ENCODE results near the gene ERBB2. TPM values are rescaled to one million over a fixed set of nuclear protein-coding genes. Genes with fewer than 3 reads are reported as not detected.

ERBB2 gene
- total and polyA plus RNA-seq, 2 of the 8 experiments (the other 6 are each of a cell fraction or from before 2014, with no cell fraction given) = 183 to 394 TPM

DNA sequence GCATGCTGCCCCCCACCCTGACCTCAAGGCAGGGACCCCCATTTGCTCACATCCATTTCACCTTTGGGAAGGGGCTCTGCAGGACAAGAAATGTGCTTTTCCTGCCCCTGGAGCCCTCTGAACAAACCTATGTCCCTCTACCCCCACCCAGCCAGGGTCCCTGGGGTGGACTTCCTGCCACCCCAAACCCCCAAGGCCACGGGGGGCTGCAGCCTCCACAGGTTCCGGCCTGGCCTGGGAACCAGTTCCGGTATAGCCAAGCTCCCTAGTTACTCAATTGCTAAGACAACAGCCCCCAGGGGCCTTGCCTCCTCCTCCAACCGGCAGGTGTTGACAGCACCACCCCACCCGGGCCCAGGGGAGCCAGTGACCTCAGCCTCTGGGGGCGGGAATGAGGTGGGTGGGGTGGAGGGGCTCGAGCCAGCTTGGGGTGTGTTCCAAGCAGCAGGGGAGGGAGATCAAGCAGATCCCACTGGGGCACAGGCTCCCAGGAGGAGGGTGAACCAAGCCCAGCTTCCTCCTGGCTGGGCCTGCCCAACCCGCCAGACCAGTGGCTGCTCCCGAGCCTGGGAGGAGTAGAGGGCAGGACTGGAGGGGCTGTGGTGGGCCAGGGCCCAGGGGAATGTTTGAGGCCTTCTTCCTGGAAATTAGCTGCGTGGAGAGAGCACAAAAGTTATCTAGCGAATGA is 25.0 kb upstream of the ERBB2 start:
- Histone ChIP-seq H3K79me1 (ENCODE audit: low read depth, low read length) (no peaks in the 10 kb centered on the region), H2BK15ac (ENCODE audit: low read length) (0 out of 2 replicates have a peak overlapping the region, but pooled peaks have one; percentile 61), H3K4me1 (replicated peaks in 1 of 4; ENCODE audit: control insufficient read depth in 3 of 4, insufficient read depth in 4 of 4, low read length in 3 of 4) (peaks cover 0 to 15% (median 8%) of the 10 kb centered on the region in 4 experiments; a peak in 6 of 7 replicates), H3K23ac (ENCODE audit: insufficient read length) (no peak overlapping the region), H3K4ac (replicated peaks; ENCODE audit: insufficient read length, low read depth, low read length) (no peak overlapping the region), H3K9me3 (ENCODE audit: insufficient read depth in 2 of 2, low read depth in 1 of 2, low read length in 1 of 2) (no peaks in the 10 kb centered on the region), H4K8ac (ENCODE audit: extremely low read depth, insufficient read depth, low read length) (no peak overlapping the region), H3K23me2 (ENCODE audit: low read depth, low read length) (no peaks in the 10 kb centered on the region), H2BK5ac (ENCODE audit: low read depth, low read length) (peak overlapping the region; percentile 78; the same call in 1 of the 2 replicates), H2BK12ac (ENCODE audit: low read depth, low read length) (0 out of 2 replicates have a peak overlapping the region, but pooled peaks have one; percentile 60), H3K4me2 (ENCODE audit: insufficient read depth in 1 of 2, low read depth in 2 of 2, low read length in 2 of 2) (no peak overlapping the region), H3K56ac (replicated peaks; ENCODE audit: insufficient read length, low read depth, low read length) (no peak overlapping the region), H4K20me1 (replicated peaks in 1 of 2; ENCODE audit: control insufficient read depth in 1 of 2, insufficient read depth in 2 of 2, low read length in 2 of 2) (peaks cover 0 to 2% of the 10 kb centered on the region in 2 experiments), H3K27me3 (replicated peaks in 1 of 4; ENCODE audit: control insufficient read depth in 3 of 4, extremely low read depth in 1 of 4, insufficient read depth in 3 of 4, low read length in 3 of 4) (peaks cover 0 to 5% (median 0%) of the 10 kb centered on the region in 4 experiments; a peak in 1 of 7 replicates), H2AK5ac (ENCODE audit: low read depth, low read length) (no peak overlapping the region), H3K27ac (ENCODE audit: low read depth, low read length) (no peak overlapping the region; the same call in 1 of the 2 replicates), H3K4me3 (ENCODE audit: extremely low read depth in 1 of 4, insufficient read depth in 2 of 4, low read depth in 3 of 4, low read length in 4 of 4) (no peak overlapping the region), H4K5ac (ENCODE audit: insufficient read length, low read depth, low read length) (no peak overlapping the region), H3K18ac (ENCODE audit: extremely low read depth, low read length) (no peak overlapping the region), H2BK120ac (replicated peaks; ENCODE audit: low read depth, low read length) (no peak overlapping the region), H2BK20ac (ENCODE audit: low read length) (0 out of 2 replicates have a peak overlapping the region, but pooled peaks have one; percentile 32), H3K14ac (ENCODE audit: insufficient read length) (no peak overlapping the region), H4K91ac (replicated peaks; ENCODE audit: insufficient read length, low read length) (peak overlapping the region; percentile 17), H3K9ac (replicated peaks in 1 of 4; ENCODE audit: extremely low read depth in 1 of 4, low read depth in 3 of 4, low read length in 3 of 4) (no peak overlapping the region), H3K79me2 (ENCODE audit: control insufficient read depth in 1 of 2, insufficient read depth in 2 of 2, low read length in 2 of 2) (no peaks in the 10 kb centered on the region), H2AFZ (ENCODE audit: low read length) (no peak overlapping the region), H3K36me3 (ENCODE audit: control insufficient read depth in 2 of 4, insufficient read depth in 4 of 4, low read length in 3 of 4) (peaks cover 0 to 3% (median 0%) of the 10 kb centered on the region in 4 experiments; a peak in 1 of 8 replicates)
- FAIRE-seq (no peak), DNase-seq (ENCODE audit: low read depth in 1 of 2, low spot score in 2 of 2) (no peak)
- 79% methylated on average over 8 of the region's 11 CpGs; no CpG with 5 or more reads in 1 of the 2 experiments for WGBS, 2 experiments (ENCODE audit: extremely low coverage in 1 of 2, insufficient coverage in 1 of 2, insufficient read length in 1 of 2, insufficient replicate concordance in 2 of 2, low coverage in 1 of 2, low lambda C conversion rate in 2 of 2, missing lambda C conversion rate in 1 of 2)
- ChIA-PET CTCF (ENCODE audit: partially characterized antibody) (interaction anchor here (0.6 to 52.4 kb wide), 10 partner anchors 8 to 115 kb away, joined by 3 to 1885 read pairs (median 4); partner anchors contain the start of genes PGAP3, PPP1R1B and STARD3), POLR2A (ENCODE audit: partially characterized antibody) (interaction anchor here (1.1 to 38.1 kb wide), 6 partner anchors 1 to 73 kb away, joined by 3 to 708 read pairs (median 4); partner anchors contain the start of genes ERBB2, NEUROD2, PGAP3 and PNMT)
- TF ChIP-seq PHF8 (conservative IDR thresholded peaks at IDR 0.05; ENCODE audit: low read depth, low read length) = no peak
- TF ChIP-seq, protein P1, sequence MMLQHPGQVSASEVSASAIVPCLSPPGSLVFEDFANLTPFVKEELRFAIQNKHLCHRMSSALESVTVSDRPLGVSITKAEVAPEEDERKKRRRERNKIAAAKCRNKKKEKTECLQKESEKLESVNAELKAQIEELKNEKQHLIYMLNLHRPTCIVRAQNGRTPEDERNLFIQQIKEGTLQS (IDR thresholded peaks at IDR 0.05; ENCODE audit: insufficient read depth, low read depth, low read length) = no peak
- no peak for TF ChIP-seq SP1 (IDR thresholded peaks at IDR 0.05; ENCODE audit: low read depth, low read length)
- TF ChIP-seq, protein P2, sequence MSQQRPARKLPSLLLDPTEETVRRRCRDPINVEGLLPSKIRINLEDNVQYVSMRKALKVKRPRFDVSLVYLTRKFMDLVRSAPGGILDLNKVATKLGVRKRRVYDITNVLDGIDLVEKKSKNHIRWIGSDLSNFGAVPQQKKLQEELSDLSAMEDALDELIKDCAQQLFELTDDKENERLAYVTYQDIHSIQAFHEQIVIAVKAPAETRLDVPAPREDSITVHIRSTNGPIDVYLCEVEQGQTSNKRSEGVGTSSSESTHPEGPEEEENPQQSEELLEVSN (IDR thresholded peaks at IDR 0.05) = no peak
- TF ChIP-seq, protein P3, sequence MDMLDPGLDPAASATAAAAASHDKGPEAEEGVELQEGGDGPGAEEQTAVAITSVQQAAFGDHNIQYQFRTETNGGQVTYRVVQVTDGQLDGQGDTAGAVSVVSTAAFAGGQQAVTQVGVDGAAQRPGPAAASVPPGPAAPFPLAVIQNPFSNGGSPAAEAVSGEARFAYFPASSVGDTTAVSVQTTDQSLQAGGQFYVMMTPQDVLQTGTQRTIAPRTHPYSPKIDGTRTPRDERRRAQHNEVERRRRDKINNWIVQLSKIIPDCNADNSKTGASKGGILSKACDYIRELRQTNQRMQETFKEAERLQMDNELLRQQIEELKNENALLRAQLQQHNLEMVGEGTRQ (IDR thresholded peaks at IDR 0.05; ENCODE audit: low read length) = no peak
- no peak for TF ChIP-seq POLR2AphosphoS5 (IDR thresholded peaks at IDR 0.05; ENCODE audit: low read depth, low read length)
- no peak for TF ChIP-seq HDAC2 (IDR thresholded peaks at IDR 0.05; ENCODE audit: borderline replicate concordance in 1 of 2, low read depth in 2 of 2, low read length in 2 of 2)
- no peak for TF ChIP-seq GABPA (IDR thresholded peaks at IDR 0.05; ENCODE audit: borderline replicate concordance, insufficient read depth, low read length)
